ENCODE data around the gene DCTN5.
A peak's percentile ranks its signal among the peaks of the same experiment; 100 is the strongest.
"Not testable (repeated sequence)": the region's sequence is repeated elsewhere in the genome, so short reads cannot be mapped to it uniquely, and the experiment has no call there.

The DCTN5 gene
- 44.0 to 70.3 (median 52.2) reads per million in 3 donors for total RNA-seq

GRCh38 chr16:23640931-23641765, at the start of gene DCTN5, which contains the start of gene PALB2:
TSS of gene DCTN5 (plus strand) at chr16:23641466. CDS start at chr16:23641543, 77 bp downstream.
TSS of gene PALB2 (minus strand) at chr16:23641310. CDS start at chr16:23641157, 153 bp downstream.
- Histone ChIP-seq H3K27ac (ENCODE audit: insufficient read depth, low read length, poor library complexity, severe bottlenecking) (peak within 1 kb of the TSS; percentile 80), H3K36me3 (ENCODE audit: control insufficient read depth, insufficient read depth, low read length) (peaks cover 8% of the 10 kb centered on the region), H3K9me3 (ENCODE audit: control insufficient read depth, low read length) (no peaks in the 10 kb centered on the region), H3K4me1 (ENCODE audit: control insufficient read depth, insufficient read depth, low read length, poor library complexity, severe bottlenecking) (peaks cover 7% of the 10 kb centered on the region), H3K4me3 (ENCODE audit: insufficient read depth, low read depth, low read length, poor library complexity, severe bottlenecking) (peak within 1 kb of the TSS; percentile 91), H3K27me3 (replicated peaks; ENCODE audit: control insufficient read depth, insufficient read depth, low read length, poor library complexity, severe bottlenecking) (no peaks in the 10 kb centered on the region)
- DNase-seq, result peak; percentile 76 to 81 (median 77)

- Histone ChIP-seq H3K9me3 (ENCODE audit: control insufficient read depth, low read length) (no peaks in the 10 kb centered on the region), H3K36me3 (ENCODE audit: control insufficient read depth, insufficient read depth, low read length) (peaks cover 40% of the 10 kb centered on the region), H3K4me3 (ENCODE audit: insufficient read depth, low read depth, low read length, poor library complexity, severe bottlenecking) (no peak overlapping the region)
These were observed 47.1 kb upstream of the DCTN5 start for GRCh38 chr16:23594186-23594585.

GRCh38 chr16:23595246-23595950, 45.9 kb upstream of the DCTN5 start:
- no peaks in the 10 kb centered on the region for H3K9me3 ChIP-seq (ENCODE audit: control insufficient read depth, low read length)
- H3K4me3 ChIP-seq (ENCODE audit: insufficient read depth, low read depth, low read length, poor library complexity, severe bottlenecking), result peak overlapping the region; percentile 97
- peaks cover 5% of the 10 kb centered on the region for H3K4me1 ChIP-seq (ENCODE audit: control insufficient read depth, insufficient read depth, low read length, poor library complexity, severe bottlenecking)
- peaks cover 31% of the 10 kb centered on the region for H3K36me3 ChIP-seq (ENCODE audit: control insufficient read depth, insufficient read depth, low read length)
- H3K27me3 ChIP-seq (replicated peaks; ENCODE audit: control insufficient read depth, insufficient read depth, low read length, poor library complexity, severe bottlenecking), result no peaks in the 10 kb centered on the region
- DNase-seq, result no peak
- H3K27ac ChIP-seq (ENCODE audit: insufficient read depth, low read length, poor library complexity, severe bottlenecking), result peak overlapping the region; percentile 83

More at GRCh38 chr16:23594186-23594585, 47.1 kb upstream of the DCTN5 start:
- no peak overlapping the region for H3K27ac ChIP-seq (ENCODE audit: insufficient read depth, low read length, poor library complexity, severe bottlenecking)
- no peak for DNase-seq
- peaks cover 5% of the 10 kb centered on the region for H3K4me1 ChIP-seq (ENCODE audit: control insufficient read depth, insufficient read depth, low read length, poor library complexity, severe bottlenecking)
- no peaks in the 10 kb centered on the region for H3K27me3 ChIP-seq (replicated peaks; ENCODE audit: control insufficient read depth, insufficient read depth, low read length, poor library complexity, severe bottlenecking)

- peaks cover 24% of the 10 kb centered on the region for H3K36me3 ChIP-seq (ENCODE audit: control insufficient read depth, insufficient read depth, low read length)
- no peaks in the 10 kb centered on the region for H3K27me3 ChIP-seq (replicated peaks; ENCODE audit: control insufficient read depth, insufficient read depth, low read length, poor library complexity, severe bottlenecking)
- no peaks in the 10 kb centered on the region for H3K9me3 ChIP-seq (ENCODE audit: control insufficient read depth, low read length)
These were observed 45.1 kb upstream of the DCTN5 start, which contains the start of gene NDUFAB1 for GRCh38 chr16:23595951-23596720. TSS of gene NDUFAB1 (minus strand) at chr16:23596316. CDS start at chr16:23596290, 26 bp downstream.

GRCh38 chr16:23597003-23597756, 44.1 kb upstream of the DCTN5 start:
- no peaks in the 10 kb centered on the region for H3K9me3 ChIP-seq (ENCODE audit: control insufficient read depth, low read length)
- DNase-seq, result no peak
- H3K27ac ChIP-seq (ENCODE audit: insufficient read depth, low read length, poor library complexity, severe bottlenecking), result no peak overlapping the region
- H3K4me1 ChIP-seq (ENCODE audit: control insufficient read depth, insufficient read depth, low read length, poor library complexity, severe bottlenecking), result peaks cover 5% of the 10 kb centered on the region
- H3K36me3 ChIP-seq (ENCODE audit: control insufficient read depth, insufficient read depth, low read length), result peaks cover 14% of the 10 kb centered on the region
- H3K27me3 ChIP-seq (replicated peaks; ENCODE audit: control insufficient read depth, insufficient read depth, low read length, poor library complexity, severe bottlenecking), result no peaks in the 10 kb centered on the region
- no peak overlapping the region for H3K4me3 ChIP-seq (ENCODE audit: insufficient read depth, low read depth, low read length, poor library complexity, severe bottlenecking)

More at GRCh38 chr16:23595951-23596720, 45.1 kb upstream of the DCTN5 start, which contains the start of gene NDUFAB1:
- Histone ChIP-seq H3K4me3 (ENCODE audit: insufficient read depth, low read depth, low read length, poor library complexity, severe bottlenecking) (peak within 1 kb of the TSS; percentile 97), H3K27ac (ENCODE audit: insufficient read depth, low read length, poor library complexity, severe bottlenecking) (peak within 1 kb of the TSS; percentile 83), H3K4me1 (ENCODE audit: control insufficient read depth, insufficient read depth, low read length, poor library complexity, severe bottlenecking) (peaks cover 5% of the 10 kb centered on the region)
- peak; percentile 75 to 82 (median 80) for DNase-seq

- no peak for DNase-seq
- H3K27ac ChIP-seq (ENCODE audit: insufficient read depth, low read length, poor library complexity, severe bottlenecking), result no peak overlapping the region
- H3K9me3 ChIP-seq (ENCODE audit: control insufficient read depth, low read length), result no peaks in the 10 kb centered on the region
- no peaks in the 10 kb centered on the region for H3K4me1 ChIP-seq (ENCODE audit: control insufficient read depth, insufficient read depth, low read length, poor library complexity, severe bottlenecking)
- H3K27me3 ChIP-seq (replicated peaks; ENCODE audit: control insufficient read depth, insufficient read depth, low read length, poor library complexity, severe bottlenecking), result no peaks in the 10 kb centered on the region
- peaks cover 19% of the 10 kb centered on the region for H3K36me3 ChIP-seq (ENCODE audit: control insufficient read depth, insufficient read depth, low read length)
- no peak overlapping the region for H3K4me3 ChIP-seq (ENCODE audit: insufficient read depth, low read depth, low read length, poor library complexity, severe bottlenecking)
These were observed 33.5 kb upstream of the DCTN5 start for GRCh38 chr16:23607726-23608125.

GRCh38 chr16:23608194-23608593, 33.1 kb upstream of the DCTN5 start:
- no peak overlapping the region for H3K4me3 ChIP-seq (ENCODE audit: insufficient read depth, low read depth, low read length, poor library complexity, severe bottlenecking)
- no peak for DNase-seq
- H3K27ac ChIP-seq (ENCODE audit: insufficient read depth, low read length, poor library complexity, severe bottlenecking), result no peak overlapping the region
- no peaks in the 10 kb centered on the region for H3K9me3 ChIP-seq (ENCODE audit: control insufficient read depth, low read length)
- H3K27me3 ChIP-seq (replicated peaks; ENCODE audit: control insufficient read depth, insufficient read depth, low read length, poor library complexity, severe bottlenecking), result no peaks in the 10 kb centered on the region
- peaks cover 15% of the 10 kb centered on the region for H3K36me3 ChIP-seq (ENCODE audit: control insufficient read depth, insufficient read depth, low read length)
- no peaks in the 10 kb centered on the region for H3K4me1 ChIP-seq (ENCODE audit: control insufficient read depth, insufficient read depth, low read length, poor library complexity, severe bottlenecking)

- Histone ChIP-seq H3K27me3 (replicated peaks; ENCODE audit: control insufficient read depth, insufficient read depth, low read length, poor library complexity, severe bottlenecking) (no peaks in the 10 kb centered on the region), H3K36me3 (ENCODE audit: control insufficient read depth, insufficient read depth, low read length) (peaks cover 9% of the 10 kb centered on the region)
- DNase-seq, result no peak
These were observed 31.3 kb upstream of the DCTN5 start for GRCh38 chr16:23609929-23610328.

GRCh38 chr16:23610905-23611304, 30.4 kb upstream of the DCTN5 start:
- not testable (repeated sequence) for H3K27me3 ChIP-seq (replicated peaks; ENCODE audit: control insufficient read depth, insufficient read depth, low read length, poor library complexity, severe bottlenecking); DNase-seq; H3K9me3 ChIP-seq (ENCODE audit: control insufficient read depth, low read length); H3K36me3 ChIP-seq (ENCODE audit: control insufficient read depth, insufficient read depth, low read length); H3K4me3 ChIP-seq (ENCODE audit: insufficient read depth, low read depth, low read length, poor library complexity, severe bottlenecking); H3K4me1 ChIP-seq (ENCODE audit: control insufficient read depth, insufficient read depth, low read length, poor library complexity, severe bottlenecking); H3K27ac ChIP-seq (ENCODE audit: insufficient read depth, low read length, poor library complexity, severe bottlenecking)

More at GRCh38 chr16:23609929-23610328, 31.3 kb upstream of the DCTN5 start:
- H3K4me3 ChIP-seq (ENCODE audit: insufficient read depth, low read depth, low read length, poor library complexity, severe bottlenecking), result no peak overlapping the region
- no peaks in the 10 kb centered on the region for H3K4me1 ChIP-seq (ENCODE audit: control insufficient read depth, insufficient read depth, low read length, poor library complexity, severe bottlenecking)
- H3K9me3 ChIP-seq (ENCODE audit: control insufficient read depth, low read length), result no peaks in the 10 kb centered on the region
- H3K27ac ChIP-seq (ENCODE audit: insufficient read depth, low read length, poor library complexity, severe bottlenecking), result no peak overlapping the region
